GM04503 (cell line): ENCODE data around the gene LFNG.

Experiments used
- DNase-seq: peaks from one replicate; pipeline ENCODE4 v3.0.0-alpha.2; 2012; ENCODE audit warnings: low read depth

The LFNG gene

GRCh38 chr7:2484868-2485267 is 34.7 kb upstream of the LFNG start:
- no peak for DNase-seq

DNA sequence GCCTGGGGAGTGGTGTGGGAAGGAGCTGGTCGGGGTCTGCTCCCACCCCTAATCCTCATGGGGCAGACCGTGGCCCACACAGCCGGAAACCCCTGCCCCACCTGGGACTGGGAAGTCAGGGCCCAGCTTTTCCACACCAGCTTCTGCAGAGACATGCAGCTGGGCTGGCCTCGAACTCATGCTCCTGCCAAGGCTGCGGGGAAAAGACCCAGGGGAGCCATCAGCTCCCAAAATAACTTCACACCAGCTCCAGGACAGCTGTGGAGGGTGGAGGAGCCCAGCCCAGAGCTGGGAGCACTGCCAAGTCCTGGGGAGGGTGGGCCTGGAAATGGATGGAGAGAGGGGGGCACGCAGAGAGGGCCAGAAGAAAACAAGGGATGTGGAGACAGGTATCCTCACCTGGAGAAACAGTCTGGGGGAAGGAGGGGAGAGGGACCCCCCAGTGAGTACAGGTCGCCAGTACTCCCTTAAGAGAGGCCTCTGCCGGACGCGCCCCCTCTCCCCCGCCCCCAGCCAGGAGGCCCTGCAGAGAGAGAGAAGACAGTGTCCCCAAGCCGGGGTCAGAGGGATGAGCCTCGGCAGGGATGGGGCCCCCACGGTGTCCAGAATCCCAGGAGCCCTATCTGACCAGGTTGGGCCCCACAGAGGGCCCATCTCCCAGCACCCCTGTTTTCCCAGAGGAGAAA is 31.8 kb upstream of the LFNG start:
- no peak for DNase-seq

- peak; percentile 49 for DNase-seq
Observed at GRCh38 chr7:2488272-2488645, 31.3 kb upstream of the LFNG start.

DNA sequence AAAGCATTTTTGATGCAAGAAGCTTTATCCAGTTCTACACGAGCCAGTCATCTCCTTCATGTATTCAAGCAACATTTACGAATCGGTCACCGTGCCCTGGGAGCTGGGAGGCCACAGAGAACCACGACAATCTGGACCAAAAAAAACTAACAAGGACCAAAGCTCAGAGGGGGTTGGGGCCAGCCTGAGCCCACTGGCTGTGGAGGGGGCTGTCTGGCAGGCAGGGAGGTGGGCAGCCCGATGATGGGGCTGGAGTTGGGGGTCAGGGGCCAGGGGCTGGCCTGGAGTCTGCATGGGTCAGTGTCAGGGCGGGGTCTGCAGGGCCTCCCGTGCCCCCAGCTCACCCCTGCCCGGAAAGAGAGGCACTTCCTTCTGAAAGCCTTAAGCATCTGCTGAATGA is 30.9 kb upstream of the LFNG start:
- no peak for DNase-seq

- no peak for DNase-seq
Observed at GRCh38 chr7:2490181-2490651, 29.4 kb upstream of the LFNG start.

DNA sequence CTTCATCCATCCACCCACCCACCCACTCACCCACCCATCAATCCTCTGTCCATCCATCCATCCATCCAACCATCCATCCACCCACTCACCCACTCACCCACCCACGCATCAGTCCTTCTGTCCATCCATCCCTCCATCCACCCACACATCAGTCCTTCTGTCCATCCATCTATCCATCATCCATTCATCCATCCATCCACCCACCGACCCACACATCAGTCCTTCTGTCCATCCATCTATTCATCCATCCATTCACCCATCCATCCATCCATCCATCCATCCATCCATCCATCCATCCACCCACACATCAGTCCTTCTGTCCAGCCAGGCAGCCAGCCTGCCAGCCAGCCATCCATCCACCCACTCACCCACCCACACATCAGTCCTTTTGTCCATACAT is 27.5 kb upstream of the LFNG start:
- DNase-seq: no peak

DNA sequence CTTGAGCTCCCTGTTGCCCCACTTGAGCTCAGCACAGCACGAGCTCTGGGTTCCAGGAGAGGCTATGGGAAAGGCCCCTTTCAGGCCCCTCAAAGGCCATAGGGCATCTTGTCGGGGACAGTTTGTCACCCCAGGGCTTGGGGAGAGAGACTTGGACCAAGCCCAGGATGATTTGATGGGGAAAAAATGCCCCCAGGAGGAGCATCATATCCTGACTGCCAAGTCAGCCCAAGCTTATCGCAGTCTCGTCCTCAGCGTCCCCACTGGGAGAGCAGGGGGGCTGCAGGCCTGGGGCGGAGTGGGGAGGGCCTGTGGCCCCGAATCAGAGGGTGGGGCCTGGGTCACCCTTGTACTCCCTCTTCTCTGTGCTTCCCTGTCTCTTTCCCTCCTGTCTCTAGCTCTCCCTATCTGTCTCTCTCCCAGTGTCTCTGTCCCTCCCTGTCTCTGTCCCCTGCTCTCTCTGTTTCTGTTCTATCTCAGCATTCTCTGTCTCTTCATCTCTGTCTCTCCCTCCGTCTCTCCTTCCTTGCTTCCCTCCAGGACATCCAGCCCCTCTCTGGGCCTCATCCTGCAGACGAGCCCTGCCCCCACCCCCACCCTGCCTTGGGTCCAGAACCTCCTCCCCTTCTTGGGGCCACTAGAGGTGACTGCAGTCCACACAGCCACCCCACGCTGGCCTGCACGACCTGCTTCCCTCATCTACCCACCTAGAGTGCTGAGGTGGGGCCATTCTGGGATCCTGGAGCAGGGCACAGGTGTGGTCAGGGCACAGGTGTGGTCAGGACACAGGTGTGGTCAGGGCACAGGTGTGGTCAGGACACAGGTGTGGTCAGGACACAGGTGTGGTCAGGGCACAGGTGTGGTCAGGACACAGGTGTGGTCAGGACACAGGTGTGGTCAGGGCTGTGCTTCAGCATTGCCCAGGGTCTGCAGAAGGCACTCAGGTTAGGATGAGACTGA is 26.1 kb upstream of the LFNG start:
- DNase-seq: no peak

GRCh38 chr7:2494191-2495130 is 25.1 kb upstream of the LFNG start:
- no peak for DNase-seq

DNA sequence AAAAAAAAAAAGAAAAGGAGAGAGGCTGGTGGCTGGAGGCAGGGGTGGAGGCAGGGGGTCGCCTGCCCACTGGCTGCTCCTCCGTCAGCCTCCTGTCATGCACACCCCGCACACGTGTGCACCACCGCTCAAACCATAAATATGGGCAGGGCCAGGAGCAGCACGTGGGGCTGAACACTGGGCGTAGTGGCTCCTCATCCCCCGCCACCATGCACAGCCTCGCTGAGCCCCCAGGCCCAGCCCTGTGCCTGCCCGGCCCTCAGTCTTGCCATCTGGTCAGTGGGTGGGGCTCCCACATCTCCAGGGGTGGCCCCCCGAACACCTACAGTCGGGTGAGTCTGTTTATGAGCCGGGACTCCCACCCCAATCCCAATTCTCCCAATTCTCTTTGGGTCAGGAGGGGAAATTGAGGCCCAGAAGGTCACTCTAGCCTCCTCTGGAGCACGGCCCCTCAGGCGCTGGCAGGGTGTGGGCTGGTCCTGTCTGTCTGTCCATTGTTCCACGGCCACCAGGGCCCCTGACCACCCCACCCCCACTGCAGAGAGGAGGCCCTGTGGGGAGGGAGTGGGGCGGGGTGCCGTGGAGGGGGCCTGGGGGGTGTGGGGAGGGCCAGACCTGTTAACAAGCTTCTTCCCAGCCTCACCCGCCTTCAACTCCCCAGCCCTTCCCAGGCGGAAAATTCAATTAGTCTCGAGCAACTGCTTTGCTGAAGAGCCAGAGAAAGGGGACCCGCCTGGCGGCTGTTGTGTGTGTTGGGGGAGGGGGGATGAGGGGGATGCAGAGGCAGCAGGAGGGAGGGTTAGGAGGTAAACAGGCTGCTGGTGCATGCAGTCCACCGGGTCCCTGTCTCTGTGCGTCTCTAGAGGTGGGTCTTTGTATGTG is 23.9 kb upstream of the LFNG start:
- no peak for DNase-seq

GRCh38 chr7:2496375-2496774 is 23.2 kb upstream of the LFNG start:
- DNase-seq: no peak

GRCh38 chr7:2497065-2497464 is 22.5 kb upstream of the LFNG start:
- no peak for DNase-seq

GRCh38 chr7:2497500-2498336 is 21.9 kb upstream of the LFNG start:
- no peak for DNase-seq

DNA sequence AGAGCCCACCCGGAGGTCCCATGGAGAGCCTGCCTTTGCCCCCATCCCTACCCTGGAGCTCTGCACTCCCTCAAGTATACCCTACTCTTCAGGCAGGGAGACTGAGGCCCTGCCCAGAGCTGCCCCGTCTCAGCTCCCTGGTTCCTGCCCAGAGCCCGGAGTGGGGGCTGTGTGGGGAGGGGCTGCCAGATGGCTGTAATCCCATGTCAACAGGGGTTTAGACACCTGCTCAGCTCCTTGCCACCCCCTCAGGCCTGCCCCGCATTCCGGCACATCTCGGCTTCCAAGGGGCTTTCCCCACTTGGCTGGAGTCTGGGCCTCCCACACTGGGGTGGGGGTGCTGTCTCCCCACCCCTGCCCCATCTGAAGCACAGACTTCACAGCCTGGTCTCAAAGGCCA is 20.9 kb upstream of the LFNG start:
- no peak for DNase-seq

GRCh38 chr7:2499181-2499580 is 20.4 kb upstream of the LFNG start:
- no peak for DNase-seq

GRCh38 chr7:2499719-2500430 is 19.7 kb upstream of the LFNG start:
- no peak for DNase-seq

DNA sequence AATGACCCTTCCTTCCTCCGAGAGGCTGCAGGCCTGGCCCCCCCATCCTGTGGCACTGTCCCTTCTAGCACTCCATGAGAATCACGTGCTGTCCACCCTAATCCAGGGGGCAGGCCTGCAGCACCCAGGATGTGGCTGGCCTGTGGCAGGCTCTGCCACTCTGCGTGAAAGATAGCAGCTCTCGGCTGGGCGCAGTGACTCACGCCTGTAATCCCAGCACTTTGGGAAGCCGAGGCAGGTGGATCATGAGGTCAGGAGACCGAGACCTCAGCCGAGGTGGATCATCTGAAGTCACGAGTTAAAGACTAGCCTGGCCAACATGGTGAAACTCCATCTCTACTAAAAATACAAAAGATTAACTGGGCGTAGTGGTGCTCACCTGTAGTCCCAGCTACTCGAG is 18.9 kb upstream of the LFNG start:
- DNase-seq: no peak

DNA sequence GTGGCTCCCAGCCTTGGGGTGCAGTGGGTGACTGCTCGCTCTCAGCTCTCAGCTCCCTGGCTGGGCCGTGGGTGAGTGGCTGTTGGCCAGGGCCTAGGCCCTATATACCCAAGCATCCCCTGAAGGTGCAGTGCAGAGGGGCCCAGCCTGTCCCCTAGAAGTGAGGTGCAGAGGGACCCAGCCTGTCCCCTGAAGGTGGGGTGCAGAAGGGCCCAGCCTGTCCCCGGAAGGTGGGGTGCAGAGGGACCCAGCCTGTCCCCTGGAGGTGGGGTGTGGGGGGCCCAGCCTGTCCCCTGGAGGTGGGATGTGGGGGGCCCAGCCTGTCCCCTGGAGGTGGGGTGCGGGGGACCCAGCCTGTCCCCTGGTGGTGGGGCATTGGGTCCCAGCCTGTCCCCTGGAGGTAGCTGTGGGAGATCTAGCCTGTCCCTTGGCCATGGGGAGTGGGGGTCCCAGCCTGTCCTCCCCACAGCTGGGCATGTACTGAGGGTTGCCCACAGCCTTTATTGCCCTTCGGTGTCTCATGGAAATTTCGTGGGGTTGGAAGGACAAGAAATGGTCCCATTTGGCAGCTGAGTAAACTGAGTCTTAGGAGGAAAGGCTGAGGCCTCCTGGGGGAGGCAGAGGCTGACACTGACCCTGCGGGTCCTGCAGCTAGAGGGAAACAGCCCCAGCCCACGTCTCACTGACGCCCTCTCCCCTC is 17.5 kb upstream of the LFNG start:
- DNase-seq: no peak

DNA sequence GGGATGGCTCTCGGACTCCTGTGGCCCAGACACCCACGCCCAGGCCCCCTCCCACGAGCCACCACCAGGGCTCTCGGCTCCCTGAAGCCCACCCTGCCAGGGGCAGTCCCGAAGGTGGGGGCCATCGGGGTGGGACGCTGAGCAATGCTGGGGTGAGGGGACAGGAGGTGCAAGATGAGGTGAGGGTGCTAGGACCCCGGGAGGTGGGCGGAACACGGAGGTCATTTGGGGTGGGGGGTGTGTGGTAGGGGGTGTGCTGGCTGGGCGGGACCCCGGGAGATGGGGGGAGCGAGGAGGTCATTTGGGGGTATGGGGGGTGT is 17.0 kb upstream of the LFNG start:
- no peak for DNase-seq
